Measurements from ENCODE around the gene TFF1. TPM values are rescaled to one million over a fixed set of nuclear protein-coding genes. Genes with fewer than 3 reads are reported as not detected.
A peak's percentile ranks its signal among the peaks of the same experiment; 100 is the strongest.

TFF1 gene
- 1 to 10 TPM in 2 of 5 donors, not detected in 3; 1.2 to 1.3 TPM for total RNA-seq
- total RNA-seq (2013), result 0.74 TPM
- total RNA-seq, result 0 to 0.08 (median 0) reads per million in 29 experiments

- DNase-seq, result no peak
- H3K9me3 ChIP-seq, result no peaks in the 10 kb centered on the region
- Mint-ChIP-seq H3K9me3 (no peaks in the 10 kb centered on the region), H3K4me1 (peaks cover 3 to 15% (median 4%) of the 10 kb centered on the region in 3 donors), H3K27me3 (peaks cover 0 to 2% of the 10 kb centered on the region in 2 donors), H3K4me3 (no peak within 1 kb of the TSS), H3K27ac (no peak within 1 kb of the TSS), H3K36me3 (no peaks in the 10 kb centered on the region)
- H3K4me3 ChIP-seq (ENCODE audit: control insufficient read depth in 1 of 2, extremely low read depth in 1 of 2, low read length in 1 of 2), result no peak within 1 kb of the TSS
- ATAC-seq (replicated peaks in 1 of 4), result no peak
- 90% methylated on average over 15 of the region's 19 CpGs for WGBS (ENCODE audit: insufficient coverage)
- ChIA-PET CTCF (interaction anchor here in 1 of 2 donors (0.7 kb wide), 1 partner anchor 64 kb away, joined by 3 read pairs; no protein-coding TSS in a partner anchor), POLR2A (no interaction called here)
- no peaks in the 10 kb centered on the region for H3K36me3 ChIP-seq (ENCODE audit: control insufficient read depth in 2 of 2, extremely low read depth in 1 of 2, insufficient read depth in 1 of 2, low read length in 1 of 2)
- peaks cover 0 to 5% of the 10 kb centered on the region in 2 experiments for H3K4me1 ChIP-seq (ENCODE audit: control insufficient read depth in 1 of 2, extremely low read depth in 1 of 2, insufficient read depth in 2 of 2, low read length in 2 of 2)
- peaks cover 0 to 22% of the 10 kb centered on the region in 2 experiments for H3K27me3 ChIP-seq (replicated peaks in 1 of 2; ENCODE audit: control insufficient read depth in 2 of 2, extremely low read depth in 1 of 2, insufficient read depth in 2 of 2, low read length in 1 of 2)
- H3K27ac ChIP-seq (ENCODE audit: low read length), result no peak within 1 kb of the TSS
Measured at GRCh38 chr21:42366292-42367010, at the start of gene TFF1. TFF1 (minus strand) TSS chr21:42366535; CDS start chr21:42366495, 40 bp downstream.

GRCh38 chr21:42414928-42415769, 48.8 kb upstream of the TFF1 start:
- Histone ChIP-seq H3K27ac (ENCODE audit: low read length) (peak overlapping the region; percentile 95), H3K27me3 (replicated peaks in 1 of 2; ENCODE audit: control insufficient read depth in 2 of 2, extremely low read depth in 1 of 2, insufficient read depth in 2 of 2, low read length in 1 of 2) (no peaks in the 10 kb centered on the region), H3K9me3 (no peaks in the 10 kb centered on the region), H3K36me3 (ENCODE audit: control insufficient read depth in 2 of 2, extremely low read depth in 1 of 2, insufficient read depth in 1 of 2, low read length in 1 of 2) (peaks cover 18 to 94% of the 10 kb centered on the region in 2 donors), H3K4me3 (ENCODE audit: control insufficient read depth in 1 of 2, extremely low read depth in 1 of 2, low read length in 1 of 2) (peak overlapping the region in 1 of 2 donors; percentile 30), H3K4me1 (ENCODE audit: control insufficient read depth in 1 of 2, extremely low read depth in 1 of 2, insufficient read depth in 2 of 2, low read length in 2 of 2) (peaks cover 43 to 84% of the 10 kb centered on the region in 2 experiments)
- Mint-ChIP-seq H3K9me3 (no peaks in the 10 kb centered on the region), H3K27me3 (no peaks in the 10 kb centered on the region), H3K4me3 (peak overlapping the region; percentile 52 to 76 (median 71)), H3K27ac (peak overlapping the region; percentile 93 to 96), H3K36me3 (peaks cover 46% of the 10 kb centered on the region), H3K4me1 (peaks cover 22 to 68% (median 64%) of the 10 kb centered on the region in 3 donors)
- peak; percentile 50 to 97 (median 87) for DNase-seq
- CTCF ChIA-PET, result interaction anchor here in 1 of 2 donors (0.6 kb wide), 1 partner anchor 493 kb away, joined by 5 read pairs; no protein-coding TSS in a partner anchor
- peak; percentile 85 to 91 (median 88) for ATAC-seq (replicated peaks in 1 of 4)
- WGBS (ENCODE audit: insufficient coverage), result 8% methylated on average over 24 of the region's 27 CpGs
- POLR2A ChIA-PET, result interaction anchor here in 1 of 2 donors (0.6 kb wide), 1 partner anchor 11 kb away, joined by 4 read pairs; no protein-coding TSS in a partner anchor

- Histone ChIP-seq H3K27me3 (replicated peaks in 1 of 2; ENCODE audit: control insufficient read depth in 2 of 2, extremely low read depth in 1 of 2, insufficient read depth in 2 of 2, low read length in 1 of 2) (no peaks in the 10 kb centered on the region), H3K9me3 (no peaks in the 10 kb centered on the region), H3K4me3 (ENCODE audit: control insufficient read depth in 1 of 2, extremely low read depth in 1 of 2, low read length in 1 of 2) (no peak overlapping the region), H3K36me3 (ENCODE audit: control insufficient read depth in 2 of 2, extremely low read depth in 1 of 2, insufficient read depth in 1 of 2, low read length in 1 of 2) (peaks cover 18 to 94% of the 10 kb centered on the region in 2 donors), H3K27ac (ENCODE audit: low read length) (peak overlapping the region; percentile 95), H3K4me1 (ENCODE audit: control insufficient read depth in 1 of 2, extremely low read depth in 1 of 2, insufficient read depth in 2 of 2, low read length in 2 of 2) (peaks cover 38 to 87% of the 10 kb centered on the region in 2 experiments)
- Mint-ChIP-seq H3K9me3 (no peaks in the 10 kb centered on the region), H3K4me1 (peaks cover 22 to 67% (median 63%) of the 10 kb centered on the region in 3 donors), H3K4me3 (peak overlapping the region; percentile 22 to 76 (median 71)), H3K36me3 (peaks cover 46% of the 10 kb centered on the region), H3K27ac (peak overlapping the region; percentile 93 to 96), H3K27me3 (no peaks in the 10 kb centered on the region)
- ATAC-seq (replicated peaks in 1 of 4), result peak in 1 of 4 experiments; percentile 2
- ChIA-PET POLR2A (interaction anchor here in 1 of 2 donors (0.6 kb wide), 1 partner anchor 10 kb away, joined by 4 read pairs; no protein-coding TSS in a partner anchor), CTCF (interaction anchor here in 1 of 2 donors (0.6 kb wide), 1 partner anchor 492 kb away, joined by 5 read pairs; no protein-coding TSS in a partner anchor)
- peak in 1 of 35 experiments; percentile 18 for DNase-seq
- WGBS (ENCODE audit: insufficient coverage), result 77% methylated on average over 6 of the region's 8 CpGs
Measured at GRCh38 chr21:42414553-42414927, 48.2 kb upstream of the TFF1 start.

- ATAC-seq (replicated peaks in 1 of 4), result no peak
- Mint-ChIP-seq H3K27me3 (no peaks in the 10 kb centered on the region), H3K27ac (peak overlapping the region; percentile 93 to 96), H3K36me3 (peaks cover 46% of the 10 kb centered on the region), H3K4me1 (peaks cover 22 to 67% (median 63%) of the 10 kb centered on the region in 3 donors), H3K4me3 (peak overlapping the region; percentile 22 to 76 (median 25)), H3K9me3 (no peaks in the 10 kb centered on the region)
- WGBS (ENCODE audit: insufficient coverage), result 85% methylated on average over 5 of the region's 8 CpGs
- H3K27ac ChIP-seq (ENCODE audit: low read length), result peak overlapping the region; percentile 95
- ChIA-PET CTCF (no interaction called here), POLR2A (no interaction called here)
- H3K4me1 ChIP-seq (ENCODE audit: control insufficient read depth in 1 of 2, extremely low read depth in 1 of 2, insufficient read depth in 2 of 2, low read length in 2 of 2), result peaks cover 38 to 92% of the 10 kb centered on the region in 2 experiments
- H3K9me3 ChIP-seq, result no peaks in the 10 kb centered on the region
- H3K27me3 ChIP-seq (replicated peaks in 1 of 2; ENCODE audit: control insufficient read depth in 2 of 2, extremely low read depth in 1 of 2, insufficient read depth in 2 of 2, low read length in 1 of 2), result no peaks in the 10 kb centered on the region
- H3K36me3 ChIP-seq (ENCODE audit: control insufficient read depth in 2 of 2, extremely low read depth in 1 of 2, insufficient read depth in 1 of 2, low read length in 1 of 2), result peaks cover 18 to 94% of the 10 kb centered on the region in 2 donors
- no peak for DNase-seq
- no peak overlapping the region for H3K4me3 ChIP-seq (ENCODE audit: control insufficient read depth in 1 of 2, extremely low read depth in 1 of 2, low read length in 1 of 2)
Measured at GRCh38 chr21:42414066-42414465, 47.7 kb upstream of the TFF1 start.

GRCh38 chr21:42413500-42413899, 47.2 kb upstream of the TFF1 start:
- H3K36me3 Mint-ChIP-seq, result peaks cover 40% of the 10 kb centered on the region
- peak overlapping the region in 1 of 3 donors; percentile 76 for H3K4me3 Mint-ChIP-seq
- Histone ChIP-seq H3K27me3 (replicated peaks in 1 of 2; ENCODE audit: control insufficient read depth in 2 of 2, extremely low read depth in 1 of 2, insufficient read depth in 2 of 2, low read length in 1 of 2) (no peaks in the 10 kb centered on the region), H3K9me3 (no peaks in the 10 kb centered on the region), H3K36me3 (ENCODE audit: control insufficient read depth in 2 of 2, extremely low read depth in 1 of 2, insufficient read depth in 1 of 2, low read length in 1 of 2) (peaks cover 18 to 92% of the 10 kb centered on the region in 2 donors), H3K27ac (ENCODE audit: low read length) (peak overlapping the region; percentile 95), H3K4me1 (ENCODE audit: control insufficient read depth in 1 of 2, extremely low read depth in 1 of 2, insufficient read depth in 2 of 2, low read length in 2 of 2) (peaks cover 38 to 94% of the 10 kb centered on the region in 2 experiments), H3K4me3 (ENCODE audit: control insufficient read depth in 1 of 2, extremely low read depth in 1 of 2, low read length in 1 of 2) (no peak overlapping the region)
- ChIA-PET CTCF (no interaction called here), POLR2A (no interaction called here)
- DNase-seq (peak in 2 of 35 experiments; percentile 15 to 27), ATAC-seq (replicated peaks in 1 of 4) (no peak)
- 33% methylated on average over 1 of the region's 4 CpGs for WGBS (ENCODE audit: insufficient coverage)
- peaks cover 23 to 67% (median 63%) of the 10 kb centered on the region in 3 donors for H3K4me1 Mint-ChIP-seq
- H3K27ac Mint-ChIP-seq, result peak overlapping the region; percentile 76 to 96
- H3K27me3 Mint-ChIP-seq, result no peaks in the 10 kb centered on the region
- no peaks in the 10 kb centered on the region for H3K9me3 Mint-ChIP-seq

- peaks cover 26 to 68% (median 65%) of the 10 kb centered on the region in 3 donors for H3K4me1 Mint-ChIP-seq
- DNase-seq (no peak), ATAC-seq (replicated peaks in 1 of 4) (no peak)
- no peaks in the 10 kb centered on the region for H3K27me3 Mint-ChIP-seq
- Histone ChIP-seq H3K4me1 (ENCODE audit: control insufficient read depth in 1 of 2, extremely low read depth in 1 of 2, insufficient read depth in 2 of 2, low read length in 2 of 2) (peaks cover 41 to 90% of the 10 kb centered on the region in 2 experiments), H3K27ac (ENCODE audit: low read length) (peak overlapping the region; percentile 95), H3K27me3 (replicated peaks in 1 of 2; ENCODE audit: control insufficient read depth in 2 of 2, extremely low read depth in 1 of 2, insufficient read depth in 2 of 2, low read length in 1 of 2) (no peaks in the 10 kb centered on the region), H3K36me3 (ENCODE audit: control insufficient read depth in 2 of 2, extremely low read depth in 1 of 2, insufficient read depth in 1 of 2, low read length in 1 of 2) (peaks cover 18 to 92% of the 10 kb centered on the region in 2 donors), H3K4me3 (ENCODE audit: control insufficient read depth in 1 of 2, extremely low read depth in 1 of 2, low read length in 1 of 2) (no peak overlapping the region), H3K9me3 (no peaks in the 10 kb centered on the region)
- peak overlapping the region in 1 of 3 donors; percentile 76 for H3K4me3 Mint-ChIP-seq
- ChIA-PET POLR2A (no interaction called here), CTCF (no interaction called here)
- 92% methylated on average over 11 of the region's 14 CpGs for WGBS (ENCODE audit: insufficient coverage)
- H3K36me3 Mint-ChIP-seq, result peaks cover 38% of the 10 kb centered on the region
- peak overlapping the region; percentile 76 to 96 for H3K27ac Mint-ChIP-seq
- no peaks in the 10 kb centered on the region for H3K9me3 Mint-ChIP-seq
Measured at GRCh38 chr21:42413093-42413492, 46.8 kb upstream of the TFF1 start.
